ENCODE data around the gene KLHDC3. TPM values are rescaled to one million over a fixed set of nuclear protein-coding genes. Genes with fewer than 3 reads are reported as not detected.

Gene KLHDC3
- total and polyA plus RNA-seq, 12 donors = 51.2 to 144 (median 110) TPM

DNA sequence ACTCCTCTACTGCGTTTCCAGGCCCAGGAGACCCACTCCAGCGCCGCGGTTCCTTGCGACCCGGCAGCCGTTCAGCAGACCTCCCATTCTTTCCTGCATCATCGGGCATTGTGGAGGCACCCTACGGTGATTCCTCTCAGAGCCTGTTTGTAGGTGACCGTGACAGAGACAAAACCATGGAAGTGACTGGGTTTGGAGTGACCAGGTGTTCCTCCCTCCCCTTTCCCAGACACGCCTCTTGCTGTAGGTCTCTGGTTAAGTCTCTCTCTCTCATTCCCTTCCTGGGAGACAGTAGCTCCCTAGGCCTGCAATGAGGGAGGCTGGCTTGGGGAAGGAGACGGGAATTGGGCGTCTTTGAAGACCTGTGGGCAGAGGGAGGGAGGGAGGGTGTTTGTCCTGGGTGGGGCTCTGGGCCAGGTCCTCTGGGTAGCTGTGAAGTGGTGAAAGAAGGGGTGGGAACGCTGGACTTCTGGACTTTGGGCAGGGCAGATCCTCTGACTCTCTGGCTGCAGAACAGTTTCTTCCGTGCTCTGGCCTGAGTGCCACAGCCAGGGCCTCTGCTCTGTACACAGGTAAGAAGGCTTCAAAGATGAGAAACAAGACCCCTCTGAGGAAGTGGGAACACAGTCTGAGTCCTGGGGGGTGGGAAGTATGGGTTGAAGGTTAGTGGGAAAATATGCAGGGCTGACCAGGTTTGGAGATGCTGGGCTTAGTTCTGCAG, 46.1 kb downstream of the KLHDC3 start:
- 10 to 20% (median 15%) methylated on average over 9 to 15 of the region's 15 CpGs for WGBS, 4 donors
- Histone ChIP-seq H3K9me3 (replicated peaks in 1 of 3) (no peaks in the 10 kb centered on the region), H3K4me1 (replicated peaks in 1 of 2) (peaks cover 13 to 16% of the 10 kb centered on the region in 2 donors), H3K36me3 (replicated peaks in 1 of 2) (peaks cover 0 to 26% of the 10 kb centered on the region in 2 donors), H3K4me3 (peak overlapping the region; percentile 6 to 90 (median 64)), H3K27ac (peak overlapping the region; percentile 60 to 94 (median 75)), H3K27me3 (no peaks in the 10 kb centered on the region)
- peak in 1 of 2 donors; percentile 0 for TF ChIP-seq POLR2A (IDR thresholded peaks at IDR 0.05)
- TF ChIP-seq, protein P1, sequence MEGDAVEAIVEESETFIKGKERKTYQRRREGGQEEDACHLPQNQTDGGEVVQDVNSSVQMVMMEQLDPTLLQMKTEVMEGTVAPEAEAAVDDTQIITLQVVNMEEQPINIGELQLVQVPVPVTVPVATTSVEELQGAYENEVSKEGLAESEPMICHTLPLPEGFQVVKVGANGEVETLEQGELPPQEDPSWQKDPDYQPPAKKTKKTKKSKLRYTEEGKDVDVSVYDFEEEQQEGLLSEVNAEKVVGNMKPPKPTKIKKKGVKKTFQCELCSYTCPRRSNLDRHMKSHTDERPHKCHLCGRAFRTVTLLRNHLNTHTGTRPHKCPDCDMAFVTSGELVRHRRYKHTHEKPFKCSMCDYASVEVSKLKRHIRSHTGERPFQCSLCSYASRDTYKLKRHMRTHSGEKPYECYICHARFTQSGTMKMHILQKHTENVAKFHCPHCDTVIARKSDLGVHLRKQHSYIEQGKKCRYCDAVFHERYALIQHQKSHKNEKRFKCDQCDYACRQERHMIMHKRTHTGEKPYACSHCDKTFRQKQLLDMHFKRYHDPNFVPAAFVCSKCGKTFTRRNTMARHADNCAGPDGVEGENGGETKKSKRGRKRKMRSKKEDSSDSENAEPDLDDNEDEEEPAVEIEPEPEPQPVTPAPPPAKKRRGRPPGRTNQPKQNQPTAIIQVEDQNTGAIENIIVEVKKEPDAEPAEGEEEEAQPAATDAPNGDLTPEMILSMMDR (IDR thresholded peaks at IDR 0.05) = no peak
- intact Hi-C loops (cut with DNase I) = loop anchor here in 1 of 2 donors (5.0 kb wide), 1 partner anchor 82 kb away; no protein-coding TSS in a partner anchor
- peak in 2 of 7 donors; percentile 33 to 39 for DNase-seq

- no peak overlapping the region for H3K4me3 ChIP-seq
- peaks cover 0 to 27% of the 10 kb centered on the region in 2 donors for H3K36me3 ChIP-seq (replicated peaks in 1 of 2)
Observed at GRCh38 chr6:43060755-43061633, 46.9 kb downstream of the KLHDC3 start.

DNA sequence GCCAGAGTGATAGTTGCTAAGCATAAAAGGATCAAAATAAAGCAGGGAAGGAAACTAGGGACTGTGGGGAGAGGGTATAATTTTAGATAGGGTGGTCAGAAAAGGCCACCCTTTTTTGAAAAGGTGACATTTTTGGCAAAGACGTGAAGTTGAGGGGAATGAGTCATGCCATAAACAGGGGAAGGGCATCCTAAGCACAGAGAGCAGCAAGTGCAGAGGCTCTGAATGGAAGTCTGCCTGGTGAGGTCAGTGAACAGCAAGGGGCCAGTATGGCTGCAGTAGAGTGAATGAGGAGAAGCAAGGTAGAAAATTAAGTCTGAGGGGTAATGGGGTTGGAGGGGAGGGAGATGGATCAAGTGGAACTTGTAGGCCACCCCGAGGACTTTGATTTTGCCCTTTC, 47.8 kb downstream of the KLHDC3 start:
- DNase-seq = no peak
- Histone ChIP-seq H3K4me3 (no peak overlapping the region), H3K9me3 (replicated peaks in 1 of 3) (no peaks in the 10 kb centered on the region), H3K27me3 (no peaks in the 10 kb centered on the region), H3K4me1 (replicated peaks in 1 of 2) (peaks cover 13 to 16% of the 10 kb centered on the region in 2 donors), H3K36me3 (replicated peaks in 1 of 2) (peaks cover 0 to 27% of the 10 kb centered on the region in 2 donors), H3K27ac (no peak overlapping the region)
- no peak for TF ChIP-seq POLR2A (IDR thresholded peaks at IDR 0.05)
- TF ChIP-seq, protein P1 (IDR thresholded peaks at IDR 0.05) = no peak
- 45 to 67% (median 64%) methylated on average over 2 of the region's 2 CpGs for WGBS, 4 donors
- intact Hi-C loops (cut with DNase I) = loop anchor here in 1 of 2 donors (5.0 kb wide), 1 partner anchor 80 kb away; no protein-coding TSS in a partner anchor

More at GRCh38 chr6:43060755-43061633, 46.9 kb downstream of the KLHDC3 start:
- intact Hi-C loops (cut with DNase I) = loop anchor here in 1 of 2 donors (5.0 kb wide), 1 partner anchor 81 kb away; no protein-coding TSS in a partner anchor
- Histone ChIP-seq H3K27ac (no peak overlapping the region), H3K4me1 (replicated peaks in 1 of 2) (peaks cover 13 to 16% of the 10 kb centered on the region in 2 donors), H3K9me3 (replicated peaks in 1 of 3) (no peaks in the 10 kb centered on the region), H3K27me3 (no peaks in the 10 kb centered on the region)
- TF ChIP-seq, protein P1 (IDR thresholded peaks at IDR 0.05) = no peak
- TF ChIP-seq POLR2A (IDR thresholded peaks at IDR 0.05) = no peak
- DNase-seq = no peak
- WGBS, 4 donors = 83 to 86% (median 84%) methylated on average over 12 of the region's 12 CpGs

GRCh38 chr6:43062818-43063217, 48.8 kb downstream of the KLHDC3 start:
- no peak overlapping the region for H3K4me3 ChIP-seq
- H3K27me3 ChIP-seq = no peaks in the 10 kb centered on the region
- H3K36me3 ChIP-seq (replicated peaks in 1 of 2) = peaks cover 0 to 20% of the 10 kb centered on the region in 2 donors
- no peak for DNase-seq
- intact Hi-C loops (cut with DNase I) = loop anchor here in 1 of 2 donors (5.0 kb wide), 1 partner anchor 79 kb away; no protein-coding TSS in a partner anchor
- no peaks in the 10 kb centered on the region for H3K9me3 ChIP-seq (replicated peaks in 1 of 3)
- TF ChIP-seq, protein P1 (IDR thresholded peaks at IDR 0.05) = no peak
- TF ChIP-seq POLR2A (IDR thresholded peaks at IDR 0.05) = no peak
- H3K27ac ChIP-seq = no peak overlapping the region
- WGBS, 4 donors = 92 to 94% (median 94%) methylated on average over 11 to 12 of the region's 12 CpGs
- H3K4me1 ChIP-seq (replicated peaks in 1 of 2) = peaks cover 13 to 16% of the 10 kb centered on the region in 2 donors
